Myocyte (in vitro differentiated cells): ENCODE measurements around the gene TTN. TPM values are rescaled to one million over a fixed set of nuclear protein-coding genes. Genes with fewer than 3 reads are reported as not detected.

ENCODE experiments used
- DNase-seq: peaks from one replicate; pipeline ENCODE4 v3.0.0-alpha.2; 2012; ENCODE audit warnings: low read depth
- polyA plus RNA-seq: library from polyadenylated mRNA; unstranded; fragments of >200 nt; gene quantifications from one replicate; pipeline ENCODE4 v1.2.1, GENCODE V29; 2012; ENCODE audit warnings: missing spikeins
- total RNA-seq: library from RNA; depleted of rRNA; stranded (reverse); fragments of >200 nt; gene quantifications from 2 replicates; pipeline ENCODE4 v1.2.3, GENCODE V29; 2014

TTN gene
- 1,034 and 1,448 TPM in 2 replicates for total RNA-seq
- polyA plus RNA-seq, result 45.2 TPM

DNA sequence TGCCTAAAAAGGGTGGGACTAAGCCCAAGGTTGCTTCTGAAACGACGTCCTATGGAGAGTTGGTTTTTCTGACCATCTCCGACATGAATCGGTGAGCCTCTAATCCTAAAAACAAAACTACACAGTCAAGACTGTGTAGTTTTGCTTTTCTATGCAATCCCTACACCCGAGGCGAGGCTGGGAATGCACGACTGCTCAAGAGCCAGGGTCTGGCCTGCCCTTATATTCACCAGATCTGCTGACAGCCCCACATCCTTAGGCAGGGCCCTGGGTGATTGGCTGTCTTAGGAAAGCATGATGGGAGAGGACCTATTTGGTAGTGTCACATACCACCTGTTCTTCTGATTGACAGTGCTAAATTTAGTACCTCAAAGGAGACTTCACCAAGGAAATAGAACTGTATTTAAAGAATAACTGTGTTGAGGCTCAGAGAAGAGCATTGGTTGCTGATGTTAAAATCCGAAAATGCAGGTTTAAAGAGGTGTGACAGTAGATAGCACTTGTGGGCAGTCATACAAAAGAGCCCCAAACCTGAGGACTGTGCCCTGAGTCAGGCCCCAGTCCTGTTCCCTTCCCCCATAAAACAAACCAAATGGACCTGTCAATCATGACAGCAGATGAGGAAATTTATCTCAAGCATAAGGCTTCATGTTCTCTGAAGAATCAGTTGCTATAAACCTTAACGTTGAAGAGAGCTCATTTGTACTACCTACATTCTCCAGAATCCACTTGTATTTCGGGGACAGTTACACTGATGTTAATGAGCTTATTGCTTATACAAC is at the start of gene TTN:
TSS of gene TTN (minus strand) at position 197 of the 782 bp plus-strand sequence. CDS start 2,781 bp downstream, outside the sequence.
- DNase-seq, result peak; percentile 98

- no peak for DNase-seq
Observed at GRCh38 chr2:178855151-178855550, 47.9 kb upstream of the TTN start.

DNA sequence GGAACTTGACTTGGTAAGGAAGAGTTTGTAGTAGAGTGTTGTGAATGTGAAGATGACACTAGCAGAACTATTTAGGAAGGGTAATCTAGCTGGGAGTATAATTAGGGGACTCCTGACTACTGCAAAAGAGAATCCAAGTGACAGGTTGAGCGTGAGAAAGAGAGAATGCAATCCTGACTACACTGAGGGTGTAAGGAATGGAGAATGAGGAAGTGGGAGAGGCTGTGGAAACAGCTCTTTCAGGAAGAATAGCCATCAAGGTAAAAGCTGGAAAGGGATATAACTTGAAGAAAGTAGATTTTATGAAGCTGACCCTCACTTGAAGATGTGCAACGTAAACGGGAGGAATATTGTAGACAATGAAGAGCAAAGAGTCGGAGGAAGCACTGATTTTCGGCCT is 41.1 kb upstream of the TTN start:
- no peak for DNase-seq

GRCh38 chr2:178846458-178846802 is 39.2 kb upstream of the TTN start:
- no peak for DNase-seq

DNA sequence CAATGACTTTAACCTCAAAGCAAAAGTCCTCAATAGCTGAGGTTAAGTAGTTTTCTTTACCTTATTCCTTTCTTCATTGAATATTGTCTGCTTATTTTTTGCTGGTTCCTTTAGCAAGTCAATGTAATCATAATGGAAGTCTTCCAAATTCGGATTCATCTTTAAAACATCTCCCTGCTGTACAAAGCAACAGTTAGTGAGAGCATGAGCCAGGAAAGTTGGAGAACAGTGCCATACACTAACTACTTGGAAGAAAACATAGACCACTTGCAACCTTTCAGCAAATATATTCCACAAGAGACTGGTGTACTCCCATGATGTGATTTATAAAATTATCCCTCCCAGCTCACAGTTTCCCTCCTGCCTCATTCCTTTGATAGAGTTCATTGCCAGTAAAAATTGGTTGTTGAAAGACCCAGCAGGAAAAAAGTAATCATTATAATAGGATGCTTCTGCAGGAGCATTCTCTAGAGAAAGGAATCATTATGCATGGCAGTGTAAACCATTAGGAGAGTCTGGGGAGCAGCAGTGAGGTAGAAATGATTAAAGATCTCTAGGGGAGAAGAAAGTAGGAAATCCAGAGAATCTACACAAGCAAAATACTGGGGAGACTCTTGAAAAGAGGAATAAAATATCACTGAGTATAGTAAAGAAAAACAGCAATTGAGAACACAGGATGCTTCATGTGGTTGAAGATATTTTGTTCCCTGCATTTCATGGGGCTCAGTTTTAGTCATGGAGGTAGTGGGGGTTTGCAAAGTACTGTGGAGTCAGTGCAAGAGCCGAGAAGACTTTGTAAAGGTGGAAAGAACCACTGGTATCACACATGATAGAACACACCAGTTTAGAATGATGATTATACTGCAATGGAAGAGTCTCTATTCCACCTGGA is 38.6 kb upstream of the TTN start:
- DNase-seq, result no peak

- peak; percentile 58 for DNase-seq
Observed at GRCh38 chr2:178844701-178845100, 37.5 kb upstream of the TTN start.

DNA sequence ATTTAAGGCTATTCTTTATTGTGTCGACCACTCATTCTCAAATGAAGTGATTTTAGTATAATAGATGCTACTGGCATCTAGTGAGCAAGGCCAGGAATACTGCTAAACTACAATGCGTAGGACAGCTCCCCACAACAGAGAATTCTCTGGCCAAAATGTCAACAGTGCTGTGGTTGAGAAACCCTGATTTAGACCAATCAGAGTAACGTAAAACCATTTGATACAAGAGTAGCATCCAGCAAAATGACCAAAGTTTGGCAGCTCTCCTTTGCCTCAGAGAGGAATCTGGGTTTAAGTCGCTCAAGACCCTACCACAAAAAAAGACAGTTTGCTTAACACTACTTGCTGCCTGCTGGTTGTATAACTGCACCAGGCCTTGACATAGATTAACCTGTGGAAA is 37.0 kb upstream of the TTN start:
- peak; percentile 82 for DNase-seq

DNA sequence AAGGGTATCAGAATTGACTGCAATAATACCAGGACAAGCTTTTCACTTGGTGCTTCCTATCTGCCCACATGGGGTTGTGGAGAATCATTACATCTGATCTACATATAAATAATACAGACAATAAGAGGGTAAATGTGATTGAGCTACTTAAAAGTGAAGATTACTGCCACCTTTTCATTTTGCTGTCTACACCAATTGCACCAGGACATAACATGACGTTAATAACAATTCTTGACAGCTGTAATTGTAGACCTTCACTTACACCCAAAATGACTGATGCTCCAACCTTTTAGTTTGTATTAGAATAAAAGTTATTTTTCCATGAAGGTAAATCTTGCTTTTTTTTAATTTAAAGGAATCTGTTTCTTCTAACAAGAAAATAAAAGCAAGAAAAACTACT is 36.5 kb upstream of the TTN start:
- DNase-seq, result no peak

GRCh38 chr2:178836807-178837206 is 29.6 kb upstream of the TTN start:
- DNase-seq, result no peak

DNA sequence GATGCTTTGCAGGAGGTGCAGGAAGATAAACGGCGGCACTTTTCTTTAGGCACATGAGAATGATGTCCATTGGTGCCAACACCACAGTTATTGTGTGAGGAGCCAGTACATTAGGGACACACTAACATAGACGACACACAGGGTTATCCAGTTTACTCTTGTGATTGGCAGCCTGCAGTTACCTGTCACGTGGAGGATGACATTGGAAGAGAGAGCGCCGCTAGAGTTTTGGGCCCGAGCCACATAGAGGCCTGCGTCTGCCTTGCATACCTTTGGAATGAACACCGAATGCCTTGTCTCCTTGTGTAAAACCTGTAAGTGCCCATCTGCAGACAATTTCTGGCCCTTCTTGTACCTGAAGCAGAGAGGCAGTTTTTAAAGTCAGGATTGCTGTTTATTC is 26.9 kb upstream of the TTN start:
- DNase-seq, result no peak

- no peak for DNase-seq
Observed at GRCh38 chr2:178833382-178833781, 26.2 kb upstream of the TTN start.

- DNase-seq, result no peak
Observed at GRCh38 chr2:178830451-178830850, 23.2 kb upstream of the TTN start.

GRCh38 chr2:178829981-178830380 is 22.8 kb upstream of the TTN start:
- no peak for DNase-seq

GRCh38 chr2:178829299-178829960 is 22.2 kb upstream of the TTN start:
- peak; percentile 53 for DNase-seq

DNA sequence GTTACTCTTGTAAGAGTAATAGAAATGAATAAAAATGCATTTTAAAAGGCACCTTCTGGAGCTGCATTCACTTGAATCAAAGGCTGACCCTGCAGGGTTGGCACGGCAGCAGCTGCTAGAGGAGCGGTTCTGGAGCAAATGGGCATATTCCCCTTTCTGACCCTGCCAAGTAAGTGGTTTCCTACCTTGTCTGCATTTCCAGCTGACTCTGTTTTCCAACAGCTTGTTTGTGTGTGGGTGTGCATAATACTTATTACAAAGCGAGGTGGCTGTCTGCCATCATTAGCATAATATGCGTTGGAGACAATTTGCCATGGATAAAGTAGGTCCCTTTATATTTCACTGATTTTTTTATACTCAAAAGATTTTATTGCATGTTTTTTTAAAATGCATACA is 21.3 kb upstream of the TTN start:
- DNase-seq, result no peak

- DNase-seq, result no peak
Observed at GRCh38 chr2:178827739-178828485, 20.7 kb upstream of the TTN start.

GRCh38 chr2:178827111-178827510 is 19.9 kb upstream of the TTN start:
- DNase-seq, result no peak

DNA sequence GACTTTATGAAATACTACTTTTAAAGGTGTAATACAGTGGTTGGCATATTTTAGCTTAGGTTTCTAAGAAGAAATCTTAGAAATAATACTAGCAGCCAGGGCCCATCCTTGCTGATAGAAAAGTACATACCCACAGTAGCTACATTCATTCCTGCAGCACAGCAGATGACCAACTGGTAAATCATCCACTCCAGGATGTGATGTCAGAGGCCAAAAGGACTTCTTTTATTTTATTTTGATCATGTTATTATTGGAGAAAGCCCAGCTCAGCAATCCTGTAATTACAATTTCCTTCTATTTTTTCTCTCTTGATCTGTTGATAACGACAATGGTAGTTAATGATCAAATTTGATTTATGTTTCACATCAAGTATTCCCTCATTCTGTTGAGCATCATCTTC is 18.0 kb upstream of the TTN start:
- DNase-seq, result no peak

- DNase-seq, result no peak
Observed at GRCh38 chr2:178824181-178824580, 17.0 kb upstream of the TTN start.

DNA sequence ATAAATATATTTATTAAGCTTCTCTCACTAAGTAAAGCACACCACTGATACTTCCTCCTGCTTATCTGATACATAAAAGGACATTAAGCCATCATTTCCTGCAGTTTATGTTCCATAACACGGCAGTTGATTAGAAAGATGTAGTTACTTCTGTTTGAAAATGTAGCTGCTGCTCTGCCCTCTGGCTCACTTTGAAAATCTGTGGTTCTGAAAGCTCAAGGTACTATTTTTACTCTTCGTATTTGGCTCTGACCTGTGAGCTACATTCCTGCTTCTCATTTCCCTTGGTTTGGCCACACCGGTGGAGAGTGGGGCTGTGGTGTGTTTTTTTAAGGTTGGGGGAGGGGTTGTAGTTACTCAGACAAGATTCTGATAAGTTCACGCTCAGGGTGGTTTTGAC is 12.8 kb upstream of the TTN start:
- DNase-seq, result peak; percentile 39
